ENCODE results near the gene TPI1.
"Not testable (repeated sequence)": the region's sequence is repeated elsewhere in the genome, so short reads cannot be mapped to it uniquely, and the experiment has no call there.

TPI1 gene

DNA sequence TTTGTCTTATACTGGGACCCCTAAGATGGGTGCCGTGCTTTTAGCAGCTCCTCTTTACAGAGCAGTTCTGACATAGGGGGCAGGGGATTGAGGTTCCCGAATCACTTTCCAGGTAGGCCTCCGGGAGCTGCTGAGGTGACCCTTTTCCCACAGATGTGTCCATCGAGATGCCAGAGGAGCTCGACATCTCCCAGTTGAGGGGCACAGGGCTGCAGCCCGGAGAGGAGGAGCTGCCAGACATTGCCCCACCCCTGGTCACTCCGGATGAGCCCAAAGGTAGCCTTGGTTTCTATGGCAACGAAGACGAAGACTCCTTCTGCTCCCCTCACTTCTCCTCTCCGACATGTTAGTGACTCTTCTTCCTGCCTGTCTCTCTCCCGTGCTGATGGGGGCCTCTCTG is 4.3 kb upstream of the TPI1 start:
- no peak for TF ChIP-seq CTCF (conservative IDR thresholded peaks at IDR 0.05; ENCODE audit: low read length)
- no peak for DNase-seq (ENCODE audit: low read depth)
- no peak overlapping the region for H3K4me3 ChIP-seq (ENCODE audit: low read length)

GRCh38 chr12:6863586-6864321 is 3.6 kb upstream of the TPI1 start:
- H3K4me3 ChIP-seq (ENCODE audit: low read length) = no peak overlapping the region
- peak; percentile 45 for DNase-seq (ENCODE audit: low read depth)
- TF ChIP-seq CTCF (conservative IDR thresholded peaks at IDR 0.05; ENCODE audit: low read length) = no peak

GRCh38 chr12:6865307-6865706 is 2.0 kb upstream of the TPI1 start:
- H3K4me3 ChIP-seq (ENCODE audit: low read length); DNase-seq (ENCODE audit: low read depth): not testable (repeated sequence)

DNA sequence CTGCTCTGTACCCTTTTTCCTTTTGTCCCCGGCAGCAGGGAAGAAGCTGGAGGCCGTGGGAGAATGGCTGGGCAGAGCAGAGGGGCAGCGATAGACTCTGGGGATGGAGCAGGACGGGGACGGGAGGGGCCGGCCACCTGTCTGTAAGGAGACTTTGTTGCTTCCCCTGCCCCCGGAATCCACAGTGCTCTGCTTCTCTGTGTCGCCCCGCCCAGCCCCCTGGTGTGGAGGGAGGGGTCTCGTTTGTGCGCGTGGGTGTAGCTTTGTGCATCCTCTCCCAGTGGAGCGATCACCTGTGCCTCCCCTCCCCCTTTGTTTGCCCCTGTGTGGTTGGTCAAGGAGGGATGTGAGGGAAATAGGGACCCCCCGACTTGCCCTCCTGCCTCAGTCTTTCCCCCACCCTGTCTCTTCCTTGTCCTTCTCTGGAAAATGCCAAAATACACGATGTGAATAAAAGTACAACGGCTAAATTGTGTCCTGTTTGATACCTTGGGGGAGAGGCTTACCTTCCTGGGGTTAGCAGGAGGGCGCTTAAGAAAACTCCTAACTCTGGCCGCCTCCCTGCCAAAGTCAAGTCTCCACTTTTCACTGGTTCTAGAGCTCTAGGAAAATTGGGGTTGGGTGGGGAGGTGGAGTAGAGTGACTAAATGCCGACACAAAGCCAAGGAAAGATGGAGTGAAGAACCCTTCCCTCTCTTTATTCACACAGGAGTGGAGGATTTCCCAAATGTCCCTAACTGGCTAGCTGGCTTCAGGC is 990 bp upstream of the TPI1 start:
- DNase-seq (ENCODE audit: low read depth) = no peak
- no peak for TF ChIP-seq CTCF (conservative IDR thresholded peaks at IDR 0.05; ENCODE audit: low read length)
- H3K4me3 ChIP-seq (ENCODE audit: low read length) = peak overlapping the region; percentile 94

GRCh38 chr12:6866920-6867412 is 365 bp upstream of the TPI1 start:
- TF ChIP-seq CTCF (conservative IDR thresholded peaks at IDR 0.05; ENCODE audit: low read length) = no peak
- peak overlapping the region; percentile 94 for H3K4me3 ChIP-seq (ENCODE audit: low read length)
- no peak for DNase-seq (ENCODE audit: low read depth)

DNA sequence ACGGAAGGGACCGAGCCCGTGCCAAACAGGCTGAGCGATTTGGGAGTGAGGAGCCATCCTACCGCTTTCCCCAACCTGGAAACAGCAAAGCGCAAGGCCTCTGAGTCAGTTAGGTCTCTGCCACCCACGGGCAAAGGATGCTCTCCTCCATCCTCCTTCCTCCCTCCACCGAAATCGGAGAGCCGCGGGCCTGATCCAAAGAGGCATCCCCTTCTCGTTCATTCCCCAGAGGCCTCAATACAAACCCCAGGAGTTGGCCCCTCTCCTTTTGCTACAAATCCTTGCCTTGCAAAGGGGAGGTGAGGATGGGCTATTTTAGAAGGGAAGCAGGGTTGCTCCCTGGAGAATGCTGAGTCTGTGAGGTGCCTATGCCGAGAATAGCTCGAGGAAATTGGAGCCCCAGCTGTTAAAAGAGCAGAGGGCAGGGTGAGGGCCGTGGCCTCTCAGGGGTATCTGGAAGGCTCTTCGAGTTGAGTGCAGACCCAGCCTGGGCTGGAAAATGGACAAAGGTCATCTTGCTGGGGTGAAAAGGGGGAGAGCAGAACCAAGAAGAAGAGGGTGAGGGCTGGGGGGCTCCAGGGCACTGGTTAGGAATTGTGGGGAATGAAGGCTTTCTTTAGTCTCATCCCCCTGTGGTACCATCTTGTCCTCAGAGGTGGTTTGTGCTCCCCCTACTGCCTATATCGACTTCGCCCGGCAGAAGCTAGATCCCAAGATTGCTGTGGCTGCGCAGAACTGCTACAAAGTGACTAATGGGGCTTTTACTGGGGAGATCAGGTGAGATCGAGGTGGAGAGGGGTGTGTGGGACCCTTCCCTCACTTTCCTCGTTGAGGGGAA is 1.1 kb downstream of the TPI1 start:
- peak; percentile 41 for TF ChIP-seq CTCF (conservative IDR thresholded peaks at IDR 0.05; ENCODE audit: low read length)
- DNase-seq (ENCODE audit: low read depth) = no peak
- H3K4me3 ChIP-seq (ENCODE audit: low read length) = peak overlapping the region; percentile 94
